Coronary artery (tissue), 2 donors: Measurements from ENCODE around the gene UQCC2.

Source experiments
- DNase-seq: peaks from one replicate; pipeline ENCODE4 v3.0.0-alpha.2; 2017; ENCODE audit warnings: low spot score
- H3K27ac ChIP-seq, 2 donors: fragments of 200-600 bp; sonication (generic); one replicate each; pipeline ENCODE4 v1.5.1; 2016 to 2019
- H3K4me3 ChIP-seq: fragments of 200-600 bp; sonication (generic); 2 replicates; pipeline ENCODE4 v1.5.1; 2016; ENCODE audit warnings: mild to moderate bottlenecking, moderate library complexity
- TF ChIP-seq, protein P1 (sequence below): fragments of 200-600 bp; sonication (generic); IDR thresholded peaks from one replicate; pipeline ENCODE4 v1.5.1; 2019; ENCODE audit warnings: antibody characterized with exemption

Gene UQCC2

DNA sequence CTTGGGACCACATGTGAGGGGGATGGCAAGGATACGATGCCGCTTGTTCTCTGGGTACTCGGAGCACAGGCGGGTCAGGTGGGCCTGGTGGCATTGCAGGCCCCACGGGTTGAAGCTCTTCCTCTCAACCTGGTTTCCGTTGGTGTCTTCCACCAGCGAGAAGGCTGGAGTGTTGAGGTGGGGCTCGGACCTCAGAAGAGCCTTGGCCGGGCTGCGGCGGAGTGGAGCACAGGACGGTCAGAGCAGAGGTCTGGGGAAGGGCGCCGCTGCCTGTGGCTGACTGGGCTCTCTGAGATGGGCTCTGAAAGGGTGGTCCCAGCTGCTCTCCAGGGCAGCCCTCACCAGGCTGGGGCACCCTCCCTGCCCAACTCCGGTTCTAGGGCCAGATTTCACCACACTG is 15.2 kb upstream of the UQCC2 start:
- TF ChIP-seq, protein P1, sequence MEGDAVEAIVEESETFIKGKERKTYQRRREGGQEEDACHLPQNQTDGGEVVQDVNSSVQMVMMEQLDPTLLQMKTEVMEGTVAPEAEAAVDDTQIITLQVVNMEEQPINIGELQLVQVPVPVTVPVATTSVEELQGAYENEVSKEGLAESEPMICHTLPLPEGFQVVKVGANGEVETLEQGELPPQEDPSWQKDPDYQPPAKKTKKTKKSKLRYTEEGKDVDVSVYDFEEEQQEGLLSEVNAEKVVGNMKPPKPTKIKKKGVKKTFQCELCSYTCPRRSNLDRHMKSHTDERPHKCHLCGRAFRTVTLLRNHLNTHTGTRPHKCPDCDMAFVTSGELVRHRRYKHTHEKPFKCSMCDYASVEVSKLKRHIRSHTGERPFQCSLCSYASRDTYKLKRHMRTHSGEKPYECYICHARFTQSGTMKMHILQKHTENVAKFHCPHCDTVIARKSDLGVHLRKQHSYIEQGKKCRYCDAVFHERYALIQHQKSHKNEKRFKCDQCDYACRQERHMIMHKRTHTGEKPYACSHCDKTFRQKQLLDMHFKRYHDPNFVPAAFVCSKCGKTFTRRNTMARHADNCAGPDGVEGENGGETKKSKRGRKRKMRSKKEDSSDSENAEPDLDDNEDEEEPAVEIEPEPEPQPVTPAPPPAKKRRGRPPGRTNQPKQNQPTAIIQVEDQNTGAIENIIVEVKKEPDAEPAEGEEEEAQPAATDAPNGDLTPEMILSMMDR = no peak
- DNase-seq = no peak
- Histone ChIP-seq H3K27ac (no peak overlapping the region), H3K4me3 (no peak overlapping the region)

- H3K4me3 ChIP-seq = no peak overlapping the region
- TF ChIP-seq, protein P1 = no peak
- no peak overlapping the region for H3K27ac ChIP-seq
- no peak for DNase-seq
These were observed 14.6 kb upstream of the UQCC2 start for GRCh38 chr6:33725891-33726673.

DNA sequence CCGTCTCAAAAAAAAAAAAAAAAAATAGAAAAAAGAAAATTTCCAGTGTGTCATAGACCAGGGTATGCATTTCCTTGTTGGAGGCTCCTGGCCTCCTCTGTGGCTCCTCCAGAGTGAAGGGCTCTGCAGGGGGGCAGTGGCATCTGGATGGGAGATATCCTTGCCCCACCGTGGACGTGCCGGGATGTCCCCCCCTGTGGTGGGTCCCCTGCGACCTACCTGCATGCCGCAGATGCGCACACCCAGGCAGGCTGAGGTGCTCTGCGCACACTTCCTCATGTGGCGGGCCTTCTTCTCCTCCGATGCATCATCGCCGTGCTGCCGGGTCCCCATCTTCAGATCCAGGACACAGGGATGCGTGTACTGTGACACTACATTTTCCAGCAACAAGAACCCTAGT is 13.7 kb upstream of the UQCC2 start:
- TF ChIP-seq, protein P1 = no peak
- DNase-seq = no peak

DNA sequence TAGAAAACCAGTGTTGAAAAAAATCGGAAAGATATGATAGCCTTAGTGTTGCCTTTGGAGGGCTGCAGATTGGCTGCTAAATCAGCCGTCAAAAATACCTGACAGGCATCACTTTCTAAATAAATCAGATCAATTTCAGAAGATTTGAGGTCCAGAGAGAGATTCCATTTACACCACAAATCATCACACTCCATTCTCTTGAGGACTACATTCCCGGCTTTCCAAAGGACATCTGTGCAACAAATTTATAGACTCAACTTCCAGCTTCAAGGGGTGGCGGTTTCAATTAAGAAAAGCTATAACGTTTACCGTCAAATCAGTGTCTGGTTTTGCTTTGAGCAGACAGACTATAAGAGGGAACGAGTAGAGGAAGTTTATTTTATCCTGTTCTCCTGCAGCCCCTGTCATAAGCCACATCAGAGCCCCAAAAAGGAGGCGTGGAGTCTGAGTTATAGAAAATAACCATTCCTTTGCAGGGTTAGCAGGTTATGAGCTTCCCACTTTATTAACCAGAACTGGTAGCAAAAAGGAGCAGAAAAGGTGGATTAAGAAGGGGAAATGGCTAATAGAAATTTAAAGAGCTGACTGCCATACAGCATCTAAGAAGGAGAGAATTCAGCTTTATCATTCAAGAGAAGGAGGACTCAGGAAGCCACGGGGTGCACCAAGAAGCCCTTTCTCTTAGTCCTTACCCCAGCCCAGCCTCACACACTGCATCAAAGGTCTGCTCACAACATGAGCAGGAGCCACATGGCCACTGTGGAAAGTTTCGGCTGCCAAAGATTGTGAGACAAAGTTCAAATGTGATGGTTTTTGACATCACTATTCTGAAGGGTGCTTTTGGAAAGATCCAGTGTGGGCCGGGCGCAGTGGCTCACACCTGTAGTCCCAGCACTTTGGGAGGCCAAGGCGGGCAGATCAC is 12.9 kb upstream of the UQCC2 start:
- no peak for DNase-seq
- TF ChIP-seq, protein P1 = no peak
- Histone ChIP-seq H3K27ac (no peak overlapping the region), H3K4me3 (no peak overlapping the region)

More for the DNA sequence above, 13.7 kb upstream of the UQCC2 start:
- Histone ChIP-seq H3K27ac (no peak overlapping the region), H3K4me3 (no peak overlapping the region)

- DNase-seq = no peak
- TF ChIP-seq, protein P1 = no peak
- H3K27ac ChIP-seq = no peak overlapping the region
- no peak overlapping the region for H3K4me3 ChIP-seq
These were observed 12.0 kb upstream of the UQCC2 start for GRCh38 chr6:33723371-33724085.

GRCh38 chr6:33722103-33722623 is 10.7 kb upstream of the UQCC2 start:
- TF ChIP-seq, protein P1 = no peak
- no peak overlapping the region for H3K27ac ChIP-seq
- H3K4me3 ChIP-seq = no peak overlapping the region
- no peak for DNase-seq
